DND-41 (cell line): Measurements from ENCODE around the gene DCUN1D2.
"Not testable (repeated sequence)": the region's sequence is repeated elsewhere in the genome, so short reads cannot be mapped to it uniquely, and the experiment has no call there.

Experiments
- CTCF ChIP-seq: IDR thresholded peaks from 2 replicates; pipeline ENCODE4 v1.5.1; 2012; ENCODE audit warnings: borderline replicate concordance, low read length, moderate library complexity, mild to moderate bottlenecking; ENCODE audit not compliant: poor library complexity, severe bottlenecking; ENCODE audit errors: extremely low read depth
- EZH2 ChIP-seq: IDR thresholded peaks from 3 replicates; pipeline ENCODE4 v1.6.1; 2012; ENCODE audit warnings: borderline replicate concordance, low read depth, mild to moderate bottlenecking, moderate library complexity, low read length, inconsistent platforms; ENCODE audit not compliant: severe bottlenecking

DNA sequence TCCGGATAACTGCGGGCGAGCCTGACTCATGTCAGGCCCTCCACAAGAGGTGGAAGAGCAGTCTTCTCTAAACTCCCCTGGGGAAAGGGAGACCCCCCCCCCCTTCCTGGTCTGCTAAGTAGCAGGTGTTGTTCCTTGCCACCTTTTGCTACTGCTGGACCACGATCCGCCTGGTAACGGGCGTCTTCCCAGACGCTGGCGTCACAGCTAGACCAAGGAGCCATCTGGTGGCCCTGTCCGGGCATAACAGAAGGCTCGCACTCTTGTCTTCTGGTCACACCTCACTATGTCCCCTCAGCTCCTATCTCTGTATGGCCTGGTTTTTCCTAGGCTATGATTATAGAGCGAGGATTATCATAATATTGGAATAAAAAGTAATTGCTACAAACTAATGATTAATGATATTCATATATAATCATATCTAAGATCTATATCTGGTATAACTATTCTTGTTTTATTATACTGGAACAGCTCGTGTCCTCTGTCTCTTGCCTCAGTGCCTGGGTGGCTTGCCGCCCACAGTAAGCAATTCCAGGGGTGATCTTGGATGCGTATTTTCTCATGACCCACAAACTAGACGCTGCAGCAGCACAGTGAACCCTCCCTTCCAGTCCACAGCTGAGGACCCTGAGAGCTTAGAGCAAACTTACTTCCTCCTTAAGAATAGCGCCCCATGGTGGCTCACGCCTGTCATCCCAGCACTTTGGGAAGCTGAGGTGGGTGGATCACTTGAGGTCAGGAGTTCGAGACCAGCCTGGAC is 39.5 kb downstream of the DCUN1D2 start:
- TF ChIP-seq CTCF, result peak; percentile 22
- TF ChIP-seq EZH2, result not testable (repeated sequence)
